Measurements from ENCODE around the gene PI16.

Gene PI16

DNA sequence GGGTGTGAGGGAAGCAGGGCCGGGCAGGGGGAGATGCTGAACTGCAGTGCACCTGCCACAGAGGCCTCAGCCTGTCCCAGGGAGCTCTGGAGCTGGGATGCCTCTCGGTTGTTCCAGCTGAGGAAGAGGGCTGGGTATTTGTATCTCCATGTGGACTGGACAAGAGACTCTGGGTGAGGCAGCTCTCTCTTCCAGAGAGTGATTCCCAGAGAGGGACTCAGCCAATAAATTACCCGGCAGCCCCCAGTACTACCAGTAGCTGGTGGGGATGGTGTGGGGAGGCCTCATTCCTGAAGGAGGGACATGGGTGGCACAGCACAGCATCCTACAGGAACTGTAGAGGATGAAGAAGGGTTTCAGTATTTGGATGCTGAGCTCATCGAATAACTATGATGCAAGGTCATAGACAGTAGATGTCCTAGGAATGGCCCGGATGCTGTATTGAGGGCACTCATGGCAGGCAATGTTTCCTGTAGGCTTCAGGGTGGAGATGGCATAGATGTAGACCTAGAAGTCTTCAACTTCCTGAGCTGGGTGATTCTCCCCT lies 52.3 kb downstream of the PI16 start:
- Histone ChIP-seq H3K4me1 (ENCODE audit: control insufficient read depth, insufficient read depth, low read length) (no peaks in the 10 kb centered on the region), H3K27me3 (ENCODE audit: control insufficient read depth, insufficient read depth, low read length) (no peaks in the 10 kb centered on the region), H3K36me3 (ENCODE audit: control insufficient read depth, insufficient read depth, low read length) (no peaks in the 10 kb centered on the region), H3K9me3 (ENCODE audit: control insufficient read depth, insufficient read depth, low read length) (no peaks in the 10 kb centered on the region), H3K9ac (ENCODE audit: low read depth, low read length) (no peak overlapping the region), H3K27ac (ENCODE audit: low read depth, low read length) (no peak overlapping the region), H3K4me3 (ENCODE audit: low read depth, low read length) (no peak overlapping the region)

GRCh38 chr6:37007340-37008043 lies 53.0 kb downstream of the PI16 start:
- no peaks in the 10 kb centered on the region for H3K36me3 ChIP-seq (ENCODE audit: control insufficient read depth, insufficient read depth, low read length)
- no peaks in the 10 kb centered on the region for H3K27me3 ChIP-seq (ENCODE audit: control insufficient read depth, insufficient read depth, low read length)
- H3K4me1 ChIP-seq (ENCODE audit: control insufficient read depth, insufficient read depth, low read length), result no peaks in the 10 kb centered on the region
- no peak overlapping the region for H3K4me3 ChIP-seq (ENCODE audit: low read depth, low read length)
- no peaks in the 10 kb centered on the region for H3K9me3 ChIP-seq (ENCODE audit: control insufficient read depth, insufficient read depth, low read length)
- no peak overlapping the region for H3K27ac ChIP-seq (ENCODE audit: low read depth, low read length)
- no peak overlapping the region for H3K9ac ChIP-seq (ENCODE audit: low read depth, low read length)

DNA sequence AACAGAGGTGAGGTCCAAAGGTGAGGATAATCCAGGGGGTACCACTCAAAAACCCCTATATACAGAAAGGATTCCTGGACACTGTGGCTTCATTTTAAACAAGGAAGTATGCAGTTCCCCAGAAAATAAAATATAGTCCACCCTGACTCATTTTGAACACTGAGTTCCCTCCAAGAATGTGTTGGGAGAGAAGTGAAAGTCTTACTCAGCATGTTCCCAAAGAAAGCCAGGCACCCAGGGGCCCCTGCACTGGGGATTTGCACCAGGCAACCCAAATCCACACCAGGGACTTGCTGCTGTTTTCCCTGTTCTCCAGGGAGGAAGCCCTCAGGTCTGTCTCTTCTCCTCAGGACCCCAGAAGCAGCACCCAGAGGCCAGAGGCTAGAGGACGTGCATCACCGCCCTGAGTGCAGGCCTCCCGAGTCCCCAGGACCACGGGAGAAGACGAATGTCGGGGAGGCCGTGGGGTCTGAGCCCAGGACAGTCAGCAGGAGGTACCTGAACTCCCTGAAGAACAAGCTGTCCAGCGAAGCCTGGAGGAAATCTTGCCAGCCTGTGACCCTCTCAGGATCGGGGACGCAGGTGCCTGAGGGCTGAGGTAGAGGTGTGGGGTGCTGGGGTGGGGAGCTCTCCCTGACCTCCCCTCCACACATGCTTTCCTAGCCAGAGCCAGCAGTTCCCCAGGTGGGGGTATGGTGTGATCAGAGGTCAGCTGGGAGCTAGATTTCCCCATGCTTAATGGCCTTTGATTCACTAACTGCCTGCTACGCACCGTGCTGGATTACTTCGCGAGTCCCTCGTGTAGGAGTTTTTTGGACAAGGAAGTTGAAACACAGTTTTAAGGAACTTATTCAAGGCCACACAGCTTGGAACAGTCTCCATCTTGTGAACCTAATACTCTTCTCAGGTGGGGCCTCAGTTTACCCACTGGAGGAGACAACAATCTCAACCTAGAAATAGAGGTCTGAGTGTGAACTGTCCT lies 54.2 kb downstream of the PI16 start:
- no peak overlapping the region for H3K27ac ChIP-seq (ENCODE audit: low read depth, low read length)
- no peaks in the 10 kb centered on the region for H3K27me3 ChIP-seq (ENCODE audit: control insufficient read depth, insufficient read depth, low read length)
- H3K4me1 ChIP-seq (ENCODE audit: control insufficient read depth, insufficient read depth, low read length), result no peaks in the 10 kb centered on the region
- no peaks in the 10 kb centered on the region for H3K9me3 ChIP-seq (ENCODE audit: control insufficient read depth, insufficient read depth, low read length)
- H3K4me3 ChIP-seq (ENCODE audit: low read depth, low read length), result no peak overlapping the region
- no peak overlapping the region for H3K9ac ChIP-seq (ENCODE audit: low read depth, low read length)
- H3K36me3 ChIP-seq (ENCODE audit: control insufficient read depth, insufficient read depth, low read length), result no peaks in the 10 kb centered on the region

DNA sequence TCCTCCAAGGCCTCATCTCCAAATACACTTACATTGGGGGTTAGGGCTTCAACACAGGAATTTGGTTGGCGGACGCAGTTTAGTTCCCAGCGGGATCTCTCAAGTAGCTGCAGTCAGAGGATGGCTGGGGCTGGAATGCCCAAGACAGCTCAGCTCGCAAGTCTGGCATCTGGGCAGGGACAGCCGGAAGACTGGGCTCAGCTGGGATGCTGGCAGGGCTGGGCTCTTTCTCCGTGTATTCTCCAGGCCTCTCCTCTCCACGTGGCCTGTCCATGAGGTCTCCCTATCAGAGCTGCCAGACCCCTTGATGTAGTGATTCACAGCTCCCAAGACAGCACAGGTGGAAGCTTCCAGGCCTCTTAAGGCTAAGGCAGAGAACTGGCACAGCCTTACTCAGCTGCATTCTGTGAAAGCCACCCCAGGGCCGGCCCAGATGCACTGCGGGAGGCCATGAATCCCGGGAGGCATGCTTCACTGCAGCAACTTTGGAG lies 55.9 kb downstream of the PI16 start:
- no peaks in the 10 kb centered on the region for H3K27me3 ChIP-seq (ENCODE audit: control insufficient read depth, insufficient read depth, low read length)
- H3K4me1 ChIP-seq (ENCODE audit: control insufficient read depth, insufficient read depth, low read length), result no peaks in the 10 kb centered on the region
- H3K9ac ChIP-seq (ENCODE audit: low read depth, low read length), result no peak overlapping the region

GRCh38 chr6:37011656-37012378 lies 57.3 kb downstream of the PI16 start:
- Histone ChIP-seq H3K4me1 (ENCODE audit: control insufficient read depth, insufficient read depth, low read length) (no peaks in the 10 kb centered on the region), H3K27me3 (ENCODE audit: control insufficient read depth, insufficient read depth, low read length) (no peaks in the 10 kb centered on the region), H3K4me3 (ENCODE audit: low read depth, low read length) (no peak overlapping the region), H3K9ac (ENCODE audit: low read depth, low read length) (no peak overlapping the region), H3K36me3 (ENCODE audit: control insufficient read depth, insufficient read depth, low read length) (no peaks in the 10 kb centered on the region), H3K27ac (ENCODE audit: low read depth, low read length) (no peak overlapping the region), H3K9me3 (ENCODE audit: control insufficient read depth, insufficient read depth, low read length) (no peaks in the 10 kb centered on the region)

More for the DNA sequence above, 55.9 kb downstream of the PI16 start:
- Histone ChIP-seq H3K36me3 (ENCODE audit: control insufficient read depth, insufficient read depth, low read length) (no peaks in the 10 kb centered on the region), H3K9me3 (ENCODE audit: control insufficient read depth, insufficient read depth, low read length) (no peaks in the 10 kb centered on the region), H3K27ac (ENCODE audit: low read depth, low read length) (no peak overlapping the region), H3K4me3 (ENCODE audit: low read depth, low read length) (no peak overlapping the region)

DNA sequence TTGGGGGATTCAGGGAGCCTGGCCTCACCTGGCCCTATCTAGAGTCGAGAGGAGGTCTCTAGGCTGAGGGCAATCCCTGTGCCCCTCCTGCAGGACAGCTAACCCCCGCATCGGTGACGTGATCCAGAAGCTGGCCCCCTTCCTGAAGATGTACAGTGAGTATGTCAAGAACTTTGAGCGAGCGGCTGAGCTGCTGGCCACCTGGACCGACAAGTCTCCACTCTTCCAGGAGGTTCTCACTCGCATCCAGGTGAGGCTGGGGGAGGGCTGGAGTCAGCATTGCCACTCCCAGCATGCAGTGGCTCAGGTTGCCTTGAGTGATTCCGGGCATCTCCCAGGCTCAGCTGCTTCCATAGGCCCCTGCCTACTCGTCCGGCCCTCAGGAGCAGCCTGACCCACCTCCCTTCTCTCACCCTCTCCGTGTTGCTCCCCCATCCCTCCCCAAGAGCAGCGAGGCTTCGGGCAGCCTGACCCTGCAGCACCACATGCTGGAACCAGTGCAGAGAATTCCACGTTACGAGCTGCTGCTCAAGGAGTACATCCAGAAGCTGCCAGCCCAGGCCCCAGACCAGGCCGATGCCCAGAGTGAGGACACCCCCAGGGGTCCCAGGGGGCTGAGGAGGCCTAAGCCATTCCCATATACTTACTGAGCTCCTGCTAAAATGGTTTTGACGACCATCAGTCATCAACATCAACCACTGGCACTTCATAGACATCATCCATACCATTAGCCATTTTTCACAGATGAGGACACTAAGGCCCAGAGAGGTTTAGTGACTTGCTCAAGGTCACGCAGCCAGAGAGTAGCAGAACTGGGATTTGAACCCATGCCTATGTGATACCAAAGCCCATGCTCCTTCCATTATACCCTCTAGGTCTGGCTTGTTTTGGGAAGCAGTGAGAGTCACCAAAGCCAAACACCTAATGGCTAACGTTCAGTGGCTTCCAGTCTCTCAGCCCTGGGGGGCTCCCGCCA lies 59.3 kb downstream of the PI16 start:
- no peaks in the 10 kb centered on the region for H3K36me3 ChIP-seq (ENCODE audit: control insufficient read depth, insufficient read depth, low read length)
- no peaks in the 10 kb centered on the region for H3K27me3 ChIP-seq (ENCODE audit: control insufficient read depth, insufficient read depth, low read length)
- no peak overlapping the region for H3K27ac ChIP-seq (ENCODE audit: low read depth, low read length)
- no peak overlapping the region for H3K9ac ChIP-seq (ENCODE audit: low read depth, low read length)
- H3K4me3 ChIP-seq (ENCODE audit: low read depth, low read length), result no peak overlapping the region
- H3K4me1 ChIP-seq (ENCODE audit: control insufficient read depth, insufficient read depth, low read length), result peaks cover 9% of the 10 kb centered on the region
- H3K9me3 ChIP-seq (ENCODE audit: control insufficient read depth, insufficient read depth, low read length), result no peaks in the 10 kb centered on the region
